GM19397 (cell line): ENCODE measurements around the gene SELL.
"Not testable (repeated sequence)": the region's sequence is repeated elsewhere in the genome, so short reads cannot be mapped to it uniquely, and the experiment has no call there.

Source experiments
- ATAC-seq: cut with Tn5 transposase; IDR thresholded peaks from one replicate; pipeline ENCODE4 v1.9.1; 2021; ENCODE audit warnings: mild to moderate bottlenecking, moderate library complexity; ENCODE audit not compliant: unreplicated experiment

Gene SELL

GRCh38 chr1:169711469-169712308 lies at the start of gene SELL:
Gene SELL (minus strand): TSS chr1:169711620. CDS start chr1:169711498, 122 bp downstream.
- ATAC-seq, result peak; percentile 71

GRCh38 chr1:169759038-169759437 lies 47.6 kb upstream of the SELL start:
- ATAC-seq, result no peak

GRCh38 chr1:169753549-169753948 lies 42.1 kb upstream of the SELL start:
- ATAC-seq, result no peak

GRCh38 chr1:169750041-169750440 lies 38.6 kb upstream of the SELL start:
- no peak for ATAC-seq

- no peak for ATAC-seq
These were observed 35.1 kb upstream of the SELL start for GRCh38 chr1:169746550-169746949.

- no peak for ATAC-seq
These were observed 33.8 kb upstream of the SELL start for GRCh38 chr1:169745015-169745861.

- no peak for ATAC-seq
These were observed 30.4 kb upstream of the SELL start for GRCh38 chr1:169741666-169742394.

GRCh38 chr1:169739980-169740379 lies 28.6 kb upstream of the SELL start:
- ATAC-seq, result no peak

GRCh38 chr1:169733924-169734323 lies 22.5 kb upstream of the SELL start, which contains the start of gene SELE:
Gene SELE (minus strand): TSS chr1:169734079. CDS start chr1:169733612, 467 bp downstream.
- no peak for ATAC-seq

GRCh38 chr1:169731446-169731845 lies 20.0 kb upstream of the SELL start:
- no peak for ATAC-seq

- ATAC-seq, result no peak
These were observed 18.6 kb upstream of the SELL start for GRCh38 chr1:169729991-169730390.

GRCh38 chr1:169727307-169727706 lies 15.9 kb upstream of the SELL start:
- ATAC-seq, result no peak

GRCh38 chr1:169726851-169727250 lies 15.4 kb upstream of the SELL start:
- ATAC-seq, result no peak

- ATAC-seq, result no peak
These were observed 14.5 kb upstream of the SELL start for GRCh38 chr1:169725930-169726329.

GRCh38 chr1:169724168-169724567 lies 12.7 kb upstream of the SELL start:
- ATAC-seq, result no peak

GRCh38 chr1:169723763-169724162 lies 12.3 kb upstream of the SELL start:
- no peak for ATAC-seq

GRCh38 chr1:169722779-169723178 lies 11.4 kb upstream of the SELL start:
- ATAC-seq, result no peak

- ATAC-seq, result not testable (repeated sequence)
These were observed 3.7 kb upstream of the SELL start for GRCh38 chr1:169715100-169715499.

GRCh38 chr1:169713090-169713489 lies 1.7 kb upstream of the SELL start:
- ATAC-seq, result not testable (repeated sequence)

- ATAC-seq, result no peak
These were observed 850 bp upstream of the SELL start for GRCh38 chr1:169712309-169712631.

GRCh38 chr1:169708647-169709046 lies 2.8 kb downstream of the SELL start:
- no peak for ATAC-seq
